ENCODE data around the gene RABGAP1L. TPM values are rescaled to one million over a fixed set of nuclear protein-coding genes. Genes with fewer than 3 reads are reported as not detected.
A peak's percentile ranks its signal among the peaks of the same experiment; 100 is the strongest.

Gene RABGAP1L
- total and polyA plus RNA-seq, 2 of the 4 experiments (the other 2 are of a cell fraction): 7.9 to 26.7 TPM

- Histone ChIP-seq H3K4me3 (ENCODE audit: insufficient read depth, low read depth, low read length) (no peak overlapping the region), H2BK5ac (ENCODE audit: low read depth, low read length, poor library complexity, severe bottlenecking) (no peak overlapping the region), H4K8ac (ENCODE audit: low read depth in 2 of 2, low read length in 2 of 2) (no peak overlapping the region), H3K27me3 (ENCODE audit: control insufficient read depth, insufficient read depth, low read length) (no peaks in the 10 kb centered on the region), H3K56ac (ENCODE audit: extremely low read depth, insufficient read depth, low read length) (no peak overlapping the region), H3K9me3 (ENCODE audit: control insufficient read depth, insufficient read depth, low read length) (no peaks in the 10 kb centered on the region), H3K4me1 (ENCODE audit: control insufficient read depth, insufficient read depth, low read length) (no peaks in the 10 kb centered on the region), H3K18ac (ENCODE audit: low read depth, low read length) (no peak overlapping the region; the same call in 1 of the 2 replicates), H3K4me2 (ENCODE audit: low read depth, low read length) (no peak overlapping the region), H4K5ac (ENCODE audit: low read depth, low read length) (no peak overlapping the region), H3K14ac (replicated peaks; ENCODE audit: low read depth, low read length) (no peak overlapping the region), H3K4ac (ENCODE audit: low read depth, low read length) (no peak overlapping the region), H2AK5ac (ENCODE audit: low read depth, low read length) (no peak overlapping the region), H4K20me1 (ENCODE audit: insufficient read depth, low read length) (no peaks in the 10 kb centered on the region), H4K91ac (ENCODE audit: insufficient read depth, low read depth, low read length) (no peak overlapping the region), H3K23ac (ENCODE audit: low read depth, low read length) (no peak overlapping the region), H3K9ac (ENCODE audit: low read depth, low read length) (no peak overlapping the region), H2BK20ac (ENCODE audit: low read depth, low read length) (no peak overlapping the region), H3K9me1 (ENCODE audit: insufficient read depth, low read length) (no peaks in the 10 kb centered on the region), H3K27ac (ENCODE audit: insufficient read depth, low read length) (no peak overlapping the region), H2BK15ac (ENCODE audit: low read depth, low read length) (no peak overlapping the region), H2AK9ac (replicated peaks; ENCODE audit: low read depth, low read length, poor library complexity) (no peak overlapping the region), H3K79me1 (ENCODE audit: low read depth in 1 of 2, low read length in 2 of 2) (no peaks in the 10 kb centered on the region), H2BK120ac (ENCODE audit: low read depth, low read length) (no peak overlapping the region), H3K36me3 (ENCODE audit: control insufficient read depth, insufficient read depth, low read length) (no peaks in the 10 kb centered on the region), H2AFZ (replicated peaks; ENCODE audit: low read length, poor library complexity) (no peak overlapping the region)
- in situ Hi-C loops (cut with MboI; ENCODE audit: low sequenced_read_pairs): no loop called here
- ChIA-PET CTCF (no interaction called here), POLR2A (ENCODE audit: unreplicated experiment) (no interaction called here)
- BruUV-seq (replicated peaks): no TSS peak
- intact Hi-C loops (cut with micrococcal nuclease): no loop called here
- no peak for DNase-seq
- no peak for TF ChIP-seq POLR2A (IDR thresholded peaks at IDR 0.05; ENCODE audit: low read depth, low read length)
- TF ChIP-seq USF2 (IDR thresholded peaks at IDR 0.05; ENCODE audit: low read depth, low read length): no peak
- no peak for TF ChIP-seq SMC3 (IDR thresholded peaks at IDR 0.05; ENCODE audit: low read depth, low read length)
- TF ChIP-seq RFX5 (IDR thresholded peaks at IDR 0.05; ENCODE audit: low read depth, low read length): no peak
- no peak for TF ChIP-seq MAFK (IDR thresholded peaks at IDR 0.05; ENCODE audit: low read depth, low read length)
- TF ChIP-seq FOS (IDR thresholded peaks at IDR 0.05; ENCODE audit: low read depth, low read length): no peak
- no peak for TF ChIP-seq RAD21 (IDR thresholded peaks at IDR 0.05; ENCODE audit: low read length)
- no peak for TF ChIP-seq BHLHE40 (IDR thresholded peaks at IDR 0.05; ENCODE audit: low read depth, low read length)
- no peak for TF ChIP-seq NFE2L2 (IDR thresholded peaks at IDR 0.05; ENCODE audit: low read depth, low read length)
- TF ChIP-seq MAZ (IDR thresholded peaks at IDR 0.05; ENCODE audit: borderline replicate concordance, low read depth, low read length): no peak
- TF ChIP-seq MXI1 (IDR thresholded peaks at IDR 0.05; ENCODE audit: borderline replicate concordance, low read depth, low read length): no peak
- no peak for TF ChIP-seq CHD1 (IDR thresholded peaks at IDR 0.05; ENCODE audit: low read depth, low read length)
- TF ChIP-seq ELK1 (IDR thresholded peaks at IDR 0.05; ENCODE audit: borderline replicate concordance, low read depth, low read length): no peak
- dilution Hi-C loops (cut with HindIII; ENCODE audit: low sequenced_read_pairs, unreplicated experiment): no loop called here
- peak; percentile 21; the same call in 1 of the 2 replicates for ATAC-seq (ENCODE audit: low read depth)
- no CpG with 5 or more reads among the region's 8 CpGs for WGBS, 2 experiments (ENCODE audit: extremely low coverage in 2 of 2, insufficient read length in 1 of 2)
These were observed 493.4 kb downstream of the RABGAP1L start for GRCh38 chr1:174652569-174653280.
